Psoas muscle (tissue), 8 donors: ENCODE measurements around the gene CPTP. TPM values are rescaled to one million over a fixed set of nuclear protein-coding genes. Genes with fewer than 3 reads are reported as not detected.

Experiments used
- ATAC-seq, 4 donors: fragments of 200-7000 bp; cut with Tn5 transposase; one replicate each; pipeline ENCODE4 v1.9.1; 2020; ENCODE audit warnings: moderate library complexity in 3 of 4, mild to moderate bottlenecking in 2 of 4
- DNase-seq, 2 donors: peaks; one replicate each; pipeline ENCODE4 v3.0.0-alpha.2; 2020
- H3K27ac ChIP-seq: fragments of 200-600 bp; one replicate; pipeline ENCODE4 v1.8.0; 2022
- H3K27me3 ChIP-seq, 3 donors: fragments of 200-600 bp in 1 of 3; one replicate each; pipeline versions ENCODE4 v1.6.1 to v1.8.0; 2013 to 2022; ENCODE audit warnings: low read length in 2 of 3, mild to moderate bottlenecking in 2 of 3, moderate library complexity in 1 of 3; ENCODE audit not compliant: insufficient read depth in 3 of 3
- H3K36me3 ChIP-seq, 2 donors: fragments of 200-600 bp in 1 of 2; one replicate each; pipeline versions ENCODE4 v1.6.1 to v1.8.0; 2013 to 2022; ENCODE audit warnings: low read depth in 1 of 2, mild to moderate bottlenecking in 1 of 2, moderate library complexity in 1 of 2; ENCODE audit not compliant: insufficient read depth in 1 of 2
- H3K4me1 ChIP-seq: fragments of 200-600 bp; one replicate; pipeline ENCODE4 v1.8.0; 2022
- H3K4me3 ChIP-seq: fragments of 200-600 bp; one replicate; pipeline ENCODE4 v1.8.0; 2022; ENCODE audit warnings: mild to moderate bottlenecking
- H3K9me3 ChIP-seq: fragments of 200-600 bp; one replicate; pipeline ENCODE4 v1.8.0; 2022
- WGBS, 3 donors: extraction: QIAGEN DNeasy Blood & Tissue Kit; methylation state at CpG; one replicate each; pipeline versions ENCODE4 v1.1.6 to v1.1.7; 2013; 5-methylcytosine and 5-hydroxymethylcytosine counted together
- intact Hi-C, 2 donors: fragments of 100-400 bp; cut with DNase I; formaldehyde crosslinking; loops; one replicate each; pipeline versions ENCODE4 v1.11.0 to v1.14.2; 2022
- long read RNA-seq, 2 donors: library from polyadenylated mRNA; unstranded; transcript quantifications; one replicate each; pipeline ENCODE4 v2.0.0, GENCODE V29; 2021
- polyA plus RNA-seq, 3 donors: library from polyadenylated mRNA; stranded (reverse); fragments of 200-250 nt; gene quantifications; one replicate each; pipeline ENCODE4 v1.2.3, GENCODE V29; 2013
- total RNA-seq, 4 donors: library from RNA; stranded (reverse); fragmentation: NEBNext Ultra II Directional in 2 of 4; extraction: Animal tissue kit (Norgen Biotek cat#: 25700) in 2 of 4; gene quantifications; one replicate each; pipeline versions ENCODE4 v1.2.1 to v1.2.4, GENCODE V29; 2021 to 2023
- TF ChIP-seq, protein P1 (sequence below): fragments of 200-600 bp; IDR thresholded peaks from one replicate; pipeline ENCODE4 v1.8.0; 2022; ENCODE audit warnings: antibody characterized with exemption
- donor health status: healthy with polysubstance abuse.
- donor health status: DM: no; HTN: no; CAD: no; lungs with moderate emphysema.
- donor health status: Bipolar disorder and iron deficiency.
- donor health status: healthy.
- donor health status: DM: yes; HTN: yes; CAD: no.
- donor health status: DM: no; HTN: no; CAD: no.
- donor health status: DM: no; HTN: no; CAD: no.
- donor health status: DM: yes; HTN: yes; CAD: no.

The CPTP gene
- total RNA-seq: 10 to 100 TPM; 18.2 to 39.5 (median 23.8) TPM
- polyA plus RNA-seq: 10 to 100 TPM; 31.3 to 38.1 (median 33.4) TPM
- long read RNA-seq, donor 1, transcript CPTP-201 (3 exons, 2,190 nt): major isoform, 10 of 17 reads
- long read RNA-seq, donor 1, partial matches to known transcripts: 0 of 17 reads
- long read RNA-seq, donor 1, other reads (novel, unspliced or antisense): 5 of 17 reads
- long read RNA-seq, donor 2, transcript CPTP-202 (2 exons, 1,101 nt): minor isoform, 5 of 40 reads
- long read RNA-seq, donor 2, transcript CPTP-201 (3 exons, 2,190 nt): major isoform, 33 of 40 reads
- long read RNA-seq, donor 2, partial matches to known transcripts: 2 of 40 reads
- long read RNA-seq, donor 2, other reads (novel, unspliced or antisense): 0 of 40 reads

DNA sequence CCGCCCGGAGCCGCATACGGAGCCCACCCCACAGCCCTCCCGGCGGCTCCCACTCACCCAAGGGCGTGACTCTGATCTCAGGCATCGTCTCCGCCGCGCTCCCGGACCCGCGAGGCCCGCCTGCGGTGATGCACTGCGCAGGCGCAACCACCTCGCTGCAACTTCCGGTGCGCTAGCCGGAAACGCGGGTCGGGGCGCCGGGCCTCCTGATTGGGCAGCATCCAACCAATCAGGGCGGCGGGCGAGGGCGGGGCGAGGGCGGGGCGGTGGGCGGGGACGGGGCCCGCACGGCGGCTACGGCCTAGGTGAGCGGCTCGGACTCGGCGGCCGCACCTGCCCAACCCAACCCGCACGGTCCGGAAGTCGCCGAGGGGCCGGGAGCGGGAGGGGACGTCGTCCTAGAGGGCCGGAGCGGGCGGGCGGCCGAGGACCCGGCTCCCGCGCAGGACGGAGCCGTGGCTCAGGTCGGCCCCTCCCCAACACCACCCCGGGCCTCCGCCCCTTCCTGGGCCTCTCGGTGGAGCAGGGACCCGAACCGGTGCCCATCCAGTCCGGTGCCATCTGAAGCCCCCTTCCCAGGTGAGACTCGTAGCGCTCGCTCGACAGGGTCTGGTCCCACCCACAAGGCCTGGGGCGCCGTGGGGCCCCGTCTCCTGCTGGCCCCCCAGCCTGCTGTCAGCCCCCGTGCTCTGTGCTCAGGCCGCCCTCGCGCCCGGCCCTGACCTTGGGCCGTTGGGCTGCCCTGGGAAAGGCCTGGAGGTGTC lies at the start of gene CPTP, which contains the start of gene INTS11:
TSS of gene CPTP (plus strand) at position 279 of the 764 bp plus-strand sequence. CDS start 2,109 bp downstream, outside the sequence.
TSS of gene INTS11 (minus strand) at position 137 of the 764 bp plus-strand sequence. CDS start at position 85, 52 bp downstream.
- ATAC-seq: peak; percentile 84 to 92 (median 88)
- Histone ChIP-seq H3K27me3 (no peaks in the 10 kb centered on the region), H3K9me3 (no peaks in the 10 kb centered on the region), H3K4me1 (peaks cover 49% of the 10 kb centered on the region), H3K27ac (peak within 1 kb of the TSS; percentile 88), H3K36me3 (peaks cover 0 to 37% of the 10 kb centered on the region in 2 donors), H3K4me3 (peak within 1 kb of the TSS; percentile 87)
- intact Hi-C loops: no loop called here
- peak; percentile 95 to 98 for DNase-seq
- TF ChIP-seq, protein P1, sequence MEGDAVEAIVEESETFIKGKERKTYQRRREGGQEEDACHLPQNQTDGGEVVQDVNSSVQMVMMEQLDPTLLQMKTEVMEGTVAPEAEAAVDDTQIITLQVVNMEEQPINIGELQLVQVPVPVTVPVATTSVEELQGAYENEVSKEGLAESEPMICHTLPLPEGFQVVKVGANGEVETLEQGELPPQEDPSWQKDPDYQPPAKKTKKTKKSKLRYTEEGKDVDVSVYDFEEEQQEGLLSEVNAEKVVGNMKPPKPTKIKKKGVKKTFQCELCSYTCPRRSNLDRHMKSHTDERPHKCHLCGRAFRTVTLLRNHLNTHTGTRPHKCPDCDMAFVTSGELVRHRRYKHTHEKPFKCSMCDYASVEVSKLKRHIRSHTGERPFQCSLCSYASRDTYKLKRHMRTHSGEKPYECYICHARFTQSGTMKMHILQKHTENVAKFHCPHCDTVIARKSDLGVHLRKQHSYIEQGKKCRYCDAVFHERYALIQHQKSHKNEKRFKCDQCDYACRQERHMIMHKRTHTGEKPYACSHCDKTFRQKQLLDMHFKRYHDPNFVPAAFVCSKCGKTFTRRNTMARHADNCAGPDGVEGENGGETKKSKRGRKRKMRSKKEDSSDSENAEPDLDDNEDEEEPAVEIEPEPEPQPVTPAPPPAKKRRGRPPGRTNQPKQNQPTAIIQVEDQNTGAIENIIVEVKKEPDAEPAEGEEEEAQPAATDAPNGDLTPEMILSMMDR: no peak
- 0 to 5% (median 0%) methylated on average over 33 to 84 of the region's 84 CpGs for WGBS, 3 donors

DNA sequence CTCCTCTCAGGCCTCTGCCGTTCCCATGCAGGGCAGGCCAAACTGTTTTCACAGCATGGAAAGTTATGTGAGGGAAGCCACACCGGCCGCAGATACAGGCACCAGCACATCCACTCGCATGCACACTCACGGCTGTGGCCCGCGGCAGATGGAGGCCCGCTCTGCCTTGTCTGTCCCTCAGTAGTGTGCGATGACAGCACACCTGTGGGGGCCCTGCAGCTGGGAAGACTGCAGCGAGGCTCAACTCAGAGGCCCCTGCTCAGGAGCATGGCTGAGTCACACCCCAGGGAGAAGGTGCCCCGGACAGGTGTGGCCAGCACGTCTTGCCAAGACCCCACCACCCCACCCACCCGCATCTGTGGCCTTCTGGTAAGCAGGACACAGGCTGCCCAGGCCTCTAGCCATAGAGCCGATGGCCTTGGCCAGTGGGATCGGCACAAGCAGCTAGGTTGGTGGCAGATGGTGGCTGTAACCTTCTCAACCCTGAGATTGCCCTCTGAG lies 49.6 kb upstream of the CPTP start:
- Histone ChIP-seq H3K27me3 (no peaks in the 10 kb centered on the region), H3K9me3 (no peaks in the 10 kb centered on the region), H3K4me1 (peaks cover 37% of the 10 kb centered on the region), H3K36me3 (peaks cover 0 to 8% of the 10 kb centered on the region in 2 donors), H3K4me3 (peak overlapping the region; percentile 71), H3K27ac (no peak overlapping the region)
- 81 to 86% (median 82%) methylated on average over 15 of the region's 15 CpGs for WGBS, 3 donors
- TF ChIP-seq, protein P1: no peak
- DNase-seq (no peak), ATAC-seq (no peak)
- intact Hi-C loops: loop anchor here (5.0 to 10.0 kb wide), 3 partner anchors 43 to 240 kb away; partner anchors contain the start of genes B3GALT6 (in 2 of the 2), SDF4 (in 2 of the 2) and C1orf159 (in 1 of the 2)

DNA sequence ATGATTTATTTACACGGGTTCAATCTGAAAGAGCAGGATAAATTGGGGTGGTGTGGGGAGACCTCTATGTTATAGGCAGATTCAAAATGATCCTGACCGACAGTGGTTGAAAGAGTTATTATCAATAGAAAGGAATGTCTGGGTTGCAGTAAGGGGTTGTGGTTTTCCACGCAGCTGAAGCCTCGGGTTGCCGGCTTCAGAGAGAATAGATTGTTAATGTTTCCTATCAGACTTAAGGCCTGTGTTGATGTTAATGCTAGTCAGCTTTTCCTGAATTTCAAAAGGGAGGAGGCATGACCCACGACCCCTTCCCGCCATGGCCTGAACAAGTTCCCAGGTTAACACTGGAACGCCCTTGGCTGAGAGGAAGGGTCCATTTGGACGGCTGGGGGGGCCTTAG lies 48.8 kb upstream of the CPTP start:
- ATAC-seq (no peak), DNase-seq (no peak)
- no peak overlapping the region for H3K4me3 ChIP-seq
- H3K27ac ChIP-seq: no peak overlapping the region
- TF ChIP-seq, protein P1: no peak
- WGBS, 3 donors: 83 to 84% (median 84%) methylated on average over 9 of the region's 9 CpGs
- H3K27me3 ChIP-seq: no peaks in the 10 kb centered on the region
- no peaks in the 10 kb centered on the region for H3K9me3 ChIP-seq
- intact Hi-C loops: loop anchor here in 1 of 2 donors (10.0 kb wide), 1 partner anchor 241 kb away; no protein-coding TSS in a partner anchor
- peaks cover 0 to 8% of the 10 kb centered on the region in 2 donors for H3K36me3 ChIP-seq
- H3K4me1 ChIP-seq: peaks cover 29% of the 10 kb centered on the region

DNA sequence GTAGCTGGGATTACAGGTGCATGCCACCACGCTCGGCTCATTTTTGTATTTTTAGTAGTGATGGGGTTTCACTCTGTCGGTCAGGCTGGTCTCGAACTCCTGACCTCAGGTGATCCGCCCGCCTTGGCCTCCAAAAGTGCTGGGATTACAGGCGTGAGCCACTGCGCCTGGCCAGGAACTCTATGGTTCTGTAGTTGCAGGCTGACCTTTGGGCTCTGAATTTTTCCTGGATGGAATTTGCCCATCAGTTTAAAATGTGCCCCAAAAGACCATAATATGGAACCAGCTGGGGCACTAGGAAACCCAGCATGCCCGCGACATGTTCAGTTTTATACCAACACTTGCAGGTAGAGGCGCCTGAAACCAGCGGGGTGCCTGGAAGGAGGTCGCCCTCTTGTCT lies 46.0 kb upstream of the CPTP start:
- ATAC-seq (no peak), DNase-seq (no peak)
- intact Hi-C loops: loop anchor here in 1 of 2 donors (10.0 kb wide), 1 partner anchor 244 kb away; no protein-coding TSS in a partner anchor
- TF ChIP-seq, protein P1: no peak
- no peak overlapping the region for H3K4me3 ChIP-seq
- H3K36me3 ChIP-seq: no peaks in the 10 kb centered on the region
- H3K27me3 ChIP-seq: no peaks in the 10 kb centered on the region
- no peak overlapping the region for H3K27ac ChIP-seq
- 88 to 92% (median 90%) methylated on average over 13 of the region's 13 CpGs for WGBS, 3 donors
- H3K9me3 ChIP-seq: no peaks in the 10 kb centered on the region
- peaks cover 9% of the 10 kb centered on the region for H3K4me1 ChIP-seq
